ENCODE data around the gene BCL7A. TPM values are rescaled to one million over a fixed set of nuclear protein-coding genes. Genes with fewer than 3 reads are reported as not detected.

BCL7A gene
- total RNA-seq, 2 donors from 2014 or later, result 9.6 to 12.9 TPM

DNA sequence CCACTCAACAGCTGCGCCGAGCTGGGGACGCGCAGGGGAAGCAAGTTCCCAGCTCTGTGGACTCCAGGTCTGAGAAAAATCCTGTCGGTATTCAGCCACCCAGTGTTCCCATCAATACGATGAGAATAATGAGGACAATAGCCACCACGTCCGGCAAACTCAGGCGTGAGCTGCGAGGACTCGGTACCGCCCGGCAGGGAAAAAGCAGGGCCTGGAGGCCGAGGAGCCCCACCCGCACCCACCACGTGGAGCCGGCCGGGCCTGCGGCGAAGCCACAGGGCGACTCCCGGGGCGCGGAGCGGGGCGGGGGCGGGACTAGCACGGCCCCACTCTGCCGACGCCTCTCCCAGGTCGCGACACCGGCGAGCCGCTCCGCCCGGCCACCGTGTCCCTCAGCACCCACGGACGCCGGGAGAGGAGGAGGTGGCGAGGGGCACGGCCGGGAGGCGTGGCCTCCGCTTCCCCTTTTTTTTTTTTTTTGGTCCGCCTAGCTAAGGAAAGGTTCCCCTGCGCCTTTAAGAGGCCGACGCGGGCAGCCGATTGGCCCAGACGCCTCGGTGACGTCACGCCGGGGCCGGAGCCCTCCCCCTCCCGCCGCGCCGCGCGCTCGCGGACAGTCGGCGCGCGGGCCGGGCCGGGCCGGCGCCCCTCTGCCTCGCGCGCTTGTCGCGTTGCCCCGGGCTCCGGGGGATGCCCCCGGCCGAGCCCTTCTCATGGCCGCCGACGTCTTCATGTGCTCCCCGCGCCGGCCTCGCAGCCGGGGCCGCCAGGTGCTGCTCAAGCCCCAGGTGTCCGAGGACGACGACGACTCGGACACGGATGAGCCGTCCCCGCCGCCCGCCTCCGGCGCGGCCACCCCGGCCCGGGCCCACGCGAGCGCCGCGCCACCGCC, 56.7 kb downstream of the BCL7A start, which contains the start of gene MLXIP:
Gene MLXIP, plus strand, starts transcription at position 616 of the 892 bp plus-strand sequence. Its CDS starts 98 bp downstream, at position 714.
- peaks cover 22 to 48% of the 10 kb centered on the region in 2 donors for H3K4me1 ChIP-seq (ENCODE audit: control insufficient read depth in 1 of 2, low read depth in 2 of 2)

DNA sequence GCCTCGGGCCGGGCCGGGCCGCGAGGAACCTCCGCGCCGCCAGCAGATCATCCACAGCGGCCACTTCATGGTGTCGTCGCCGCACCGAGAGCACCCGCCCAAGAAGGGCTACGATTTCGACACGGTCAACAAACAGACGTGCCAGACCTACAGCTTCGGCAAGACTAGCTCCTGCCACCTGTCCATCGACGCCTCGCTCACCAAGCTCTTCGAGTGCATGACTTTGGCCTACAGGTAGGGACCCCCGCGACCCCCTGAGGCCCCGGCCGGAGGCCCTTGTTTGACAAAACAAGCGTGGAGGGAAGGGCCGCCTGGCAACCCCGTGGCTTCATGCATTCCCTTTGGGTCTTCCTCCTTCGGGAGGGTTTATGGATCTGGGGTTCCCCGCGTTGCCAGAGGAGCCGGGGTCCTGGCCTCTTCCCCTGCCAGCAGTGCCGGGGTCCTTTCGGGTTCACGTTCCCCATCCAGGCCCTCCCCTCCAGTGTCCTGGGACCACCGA, 57.4 kb downstream of the BCL7A start:
- TF ChIP-seq CTCF (IDR thresholded peaks at IDR 0.05), result no peak
- no peak for ATAC-seq (ENCODE audit: insufficient number of reproducible peaks, low FRiP score, low read depth)
- Histone ChIP-seq H3K27ac (peak overlapping the region; percentile 21 to 77), H3K27me3 (replicated peaks; ENCODE audit: insufficient read depth) (no peaks in the 10 kb centered on the region), H3K4me1 (ENCODE audit: control insufficient read depth in 1 of 2, low read depth in 2 of 2) (peaks cover 22 to 47% of the 10 kb centered on the region in 2 donors), H3K4me3 (peak overlapping the region; percentile 87), H3K9me3 (no peaks in the 10 kb centered on the region), H3K36me3 (no peaks in the 10 kb centered on the region)
- DNase-seq (ENCODE audit: low spot score), result no peak

More for the DNA sequence above, 56.7 kb downstream of the BCL7A start, which contains the start of gene MLXIP:
- H3K4me3 ChIP-seq, result peak within 1 kb of the TSS; percentile 87
- H3K27me3 ChIP-seq (replicated peaks; ENCODE audit: insufficient read depth), result no peaks in the 10 kb centered on the region
- peak; percentile 65 for DNase-seq (ENCODE audit: low spot score)
- no peak for TF ChIP-seq CTCF (IDR thresholded peaks at IDR 0.05)
- H3K36me3 ChIP-seq, result no peaks in the 10 kb centered on the region
- H3K27ac ChIP-seq, result peak within 1 kb of the TSS; percentile 80 to 82
- ATAC-seq (ENCODE audit: insufficient number of reproducible peaks, low FRiP score, low read depth), result peak; percentile 85
- no peaks in the 10 kb centered on the region for H3K9me3 ChIP-seq

DNA sequence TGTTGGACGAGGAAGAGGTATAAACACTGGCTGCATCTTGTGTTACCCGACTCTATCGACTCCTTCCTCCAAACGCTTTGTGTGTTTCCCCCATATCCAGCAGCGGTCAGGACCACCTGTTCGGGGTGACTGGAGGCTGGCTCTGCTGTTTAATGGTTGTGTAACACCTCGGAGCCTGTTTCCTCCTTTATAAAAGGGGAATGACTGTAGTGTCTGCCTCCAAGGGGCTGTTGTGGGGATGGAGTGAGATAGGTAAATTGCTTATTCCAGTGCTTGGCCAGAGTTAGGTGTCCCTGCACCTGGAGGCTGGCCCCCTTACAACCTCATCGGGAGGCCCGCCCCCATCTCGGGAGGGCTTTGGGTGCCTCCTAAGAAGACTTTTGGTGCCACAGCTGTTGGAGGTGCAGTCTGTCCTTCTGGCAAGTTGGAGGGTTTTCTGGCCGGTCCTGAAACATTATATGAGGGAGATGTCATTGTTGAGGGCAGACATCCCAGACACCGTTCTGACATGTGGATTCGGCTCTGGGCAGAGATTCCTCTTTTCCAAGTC, 57.9 kb downstream of the BCL7A start:
- H3K4me1 ChIP-seq (ENCODE audit: control insufficient read depth in 1 of 2, low read depth in 2 of 2), result peaks cover 22 to 47% of the 10 kb centered on the region in 2 donors
- no peak for DNase-seq (ENCODE audit: low spot score)
- no peak for TF ChIP-seq CTCF (IDR thresholded peaks at IDR 0.05)

GRCh38 chr12:122080149-122081082, 58.7 kb downstream of the BCL7A start:
- H3K9me3 ChIP-seq, result no peaks in the 10 kb centered on the region
- DNase-seq (ENCODE audit: low spot score), result peak; percentile 63
- TF ChIP-seq CTCF (IDR thresholded peaks at IDR 0.05), result no peak
- peak overlapping the region; percentile 62 to 77 for H3K27ac ChIP-seq
- peak overlapping the region; percentile 87 for H3K4me3 ChIP-seq
- ATAC-seq (ENCODE audit: insufficient number of reproducible peaks, low FRiP score, low read depth), result peak; percentile 50
- H3K36me3 ChIP-seq, result no peaks in the 10 kb centered on the region
- H3K4me1 ChIP-seq (ENCODE audit: control insufficient read depth in 1 of 2, low read depth in 2 of 2), result peaks cover 22 to 47% of the 10 kb centered on the region in 2 donors
- no peaks in the 10 kb centered on the region for H3K27me3 ChIP-seq (replicated peaks; ENCODE audit: insufficient read depth)

More for the DNA sequence above, 57.9 kb downstream of the BCL7A start:
- Histone ChIP-seq H3K27ac (peak overlapping the region; percentile 21 to 77), H3K4me3 (peak overlapping the region; percentile 87), H3K9me3 (no peaks in the 10 kb centered on the region), H3K27me3 (replicated peaks; ENCODE audit: insufficient read depth) (no peaks in the 10 kb centered on the region), H3K36me3 (no peaks in the 10 kb centered on the region)
- no peak for ATAC-seq (ENCODE audit: insufficient number of reproducible peaks, low FRiP score, low read depth)
